Posterior vena cava (tissue), 2 donors: ENCODE results near the gene ATP4B. TPM values are rescaled to one million over a fixed set of nuclear protein-coding genes. Genes with fewer than 3 reads are reported as not detected.

Experiments used
- DNase-seq: peaks from one replicate; pipeline ENCODE4 v3.0.0-alpha.2; 2020; ENCODE audit warnings: low spot score
- intact Hi-C, 2 donors: fragments of 100-400 bp; cut with DNase I; formaldehyde crosslinking; loops; one replicate each; pipeline versions ENCODE4 v1.14.1 to v1.14.2; 2022 to 2023
- total RNA-seq, 2 donors: library from RNA; stranded (reverse); fragmentation: NEBNext Ultra II Directional; extraction: Animal tissue kit (Norgen Biotek cat#: 25700); gene quantifications; one replicate each; pipeline ENCODE4 v1.2.1, GENCODE V29; 2021
- donor health status: DM: yes; HTN: yes; CAD: no.
- donor health status: DM: yes; HTN: yes; CAD: no.

The ATP4B gene
- total RNA-seq, 2 donors from 2014 or later = not detected

- intact Hi-C loops = no loop called here
- peak; percentile 36 for DNase-seq
Measured at GRCh38 chr13:113658836-113659235, 838 bp upstream of the ATP4B start.

DNA sequence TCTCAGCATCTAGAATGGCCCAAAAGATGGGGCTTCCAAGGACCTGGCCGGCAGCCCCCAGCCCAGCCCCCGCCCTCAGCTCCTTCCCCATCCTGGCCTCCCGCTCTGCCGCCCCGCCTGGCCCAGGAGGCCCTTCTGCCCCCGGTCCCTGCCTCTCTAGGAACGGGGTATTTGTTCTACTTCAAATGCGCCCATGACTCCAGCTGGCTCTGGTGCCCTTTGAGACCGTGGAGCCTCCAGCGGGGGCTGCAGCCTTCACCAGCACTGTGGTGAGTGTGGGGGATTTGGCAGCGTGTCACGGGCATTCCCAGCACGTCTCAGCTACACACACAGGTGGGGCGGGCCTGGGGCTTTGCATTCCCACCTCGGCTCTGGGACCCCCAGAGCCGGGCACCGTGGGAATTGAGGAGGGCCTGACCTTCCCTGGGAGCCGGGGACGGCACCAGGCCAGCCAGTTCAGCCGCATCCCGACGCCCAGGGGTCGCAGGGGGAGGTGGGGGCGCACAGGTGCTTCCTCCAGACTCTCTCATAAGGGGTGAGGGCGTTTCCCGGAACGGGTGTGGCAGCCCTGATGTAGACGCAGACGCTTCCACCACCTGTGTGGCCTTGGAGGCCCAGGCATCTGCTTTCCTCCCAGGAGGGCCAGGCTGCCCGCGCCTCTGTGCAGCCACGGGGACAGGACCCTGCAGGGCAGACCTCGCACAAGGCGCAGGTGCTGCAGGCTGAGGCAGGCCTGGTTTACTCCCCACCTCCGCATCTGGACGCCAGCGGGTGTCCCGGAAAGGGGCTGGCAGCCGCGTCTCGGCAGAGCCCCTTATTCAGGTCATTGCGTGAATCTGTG, 947 bp downstream of the ATP4B start:
- intact Hi-C loops = no loop called here
- peak; percentile 66 for DNase-seq

- intact Hi-C loops = no loop called here
- peak; percentile 76 for DNase-seq
Measured at GRCh38 chr13:113656003-113656588, 1.9 kb downstream of the ATP4B start.

GRCh38 chr13:113655346-113656002, 2.5 kb downstream of the ATP4B start:
- intact Hi-C loops = no loop called here

DNA sequence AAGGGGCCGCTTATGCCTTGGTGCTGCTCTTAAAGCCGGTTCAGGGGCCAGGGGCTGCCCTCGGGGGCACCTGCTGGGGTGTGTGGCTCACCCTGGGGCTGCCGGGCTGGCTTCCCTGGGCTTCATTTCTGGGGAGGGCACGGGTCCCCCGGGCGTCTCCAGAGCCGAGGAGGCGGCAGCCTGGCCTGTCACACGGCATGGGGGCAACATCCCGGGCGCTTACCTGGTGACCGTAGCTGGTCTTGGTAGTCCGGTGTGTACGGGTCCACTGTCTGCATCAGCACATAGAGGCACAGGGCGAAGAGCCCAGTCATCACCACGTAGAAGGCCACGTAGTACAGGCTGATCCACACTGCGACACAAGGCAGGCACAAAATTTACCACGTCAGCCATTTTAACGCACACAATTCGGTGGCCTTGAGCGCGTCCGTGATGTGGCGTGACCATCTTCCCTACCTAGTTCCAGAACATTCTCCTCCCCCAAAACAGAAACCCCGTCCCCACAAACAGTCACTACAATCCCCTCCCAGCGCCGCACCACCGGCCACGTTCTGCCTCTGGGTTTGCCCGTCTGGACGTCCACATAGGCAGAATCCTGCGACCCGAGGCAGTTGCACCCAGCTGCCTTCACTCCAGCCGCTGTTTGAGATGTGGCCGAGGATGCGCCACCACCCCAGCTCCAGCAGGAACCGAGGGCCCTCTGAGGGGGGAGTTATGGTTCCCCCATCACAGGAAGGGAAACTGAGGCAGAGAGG, 3.2 kb downstream of the ATP4B start:
- intact Hi-C loops = no loop called here
- peak; percentile 82 for DNase-seq

More at GRCh38 chr13:113655346-113656002, 2.5 kb downstream of the ATP4B start:
- peak; percentile 62 for DNase-seq

DNA sequence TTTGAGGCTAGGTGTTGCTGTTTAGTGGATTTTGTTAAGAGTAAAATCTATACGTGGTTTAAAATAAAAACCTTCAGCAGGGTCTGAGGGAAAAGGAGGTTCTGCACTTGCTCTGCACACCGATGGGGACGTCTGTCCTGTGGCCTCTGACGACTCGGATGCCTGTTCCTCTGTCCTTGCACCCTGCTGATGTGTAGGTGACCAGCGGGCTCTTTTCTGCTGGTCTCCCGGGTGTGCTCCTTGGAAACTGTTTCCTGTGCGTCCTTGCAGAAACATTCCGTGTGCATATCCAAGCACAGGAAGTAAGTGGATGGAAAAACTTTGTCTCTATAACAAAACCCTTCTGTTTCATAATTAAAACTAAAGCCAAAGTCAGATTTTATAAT, 3.8 kb downstream of the ATP4B start:
- DNase-seq = no peak
- intact Hi-C loops = no loop called here

- intact Hi-C loops = no loop called here
- DNase-seq = peak; percentile 56
Measured at GRCh38 chr13:113653264-113654174, 4.5 kb downstream of the ATP4B start.

DNA sequence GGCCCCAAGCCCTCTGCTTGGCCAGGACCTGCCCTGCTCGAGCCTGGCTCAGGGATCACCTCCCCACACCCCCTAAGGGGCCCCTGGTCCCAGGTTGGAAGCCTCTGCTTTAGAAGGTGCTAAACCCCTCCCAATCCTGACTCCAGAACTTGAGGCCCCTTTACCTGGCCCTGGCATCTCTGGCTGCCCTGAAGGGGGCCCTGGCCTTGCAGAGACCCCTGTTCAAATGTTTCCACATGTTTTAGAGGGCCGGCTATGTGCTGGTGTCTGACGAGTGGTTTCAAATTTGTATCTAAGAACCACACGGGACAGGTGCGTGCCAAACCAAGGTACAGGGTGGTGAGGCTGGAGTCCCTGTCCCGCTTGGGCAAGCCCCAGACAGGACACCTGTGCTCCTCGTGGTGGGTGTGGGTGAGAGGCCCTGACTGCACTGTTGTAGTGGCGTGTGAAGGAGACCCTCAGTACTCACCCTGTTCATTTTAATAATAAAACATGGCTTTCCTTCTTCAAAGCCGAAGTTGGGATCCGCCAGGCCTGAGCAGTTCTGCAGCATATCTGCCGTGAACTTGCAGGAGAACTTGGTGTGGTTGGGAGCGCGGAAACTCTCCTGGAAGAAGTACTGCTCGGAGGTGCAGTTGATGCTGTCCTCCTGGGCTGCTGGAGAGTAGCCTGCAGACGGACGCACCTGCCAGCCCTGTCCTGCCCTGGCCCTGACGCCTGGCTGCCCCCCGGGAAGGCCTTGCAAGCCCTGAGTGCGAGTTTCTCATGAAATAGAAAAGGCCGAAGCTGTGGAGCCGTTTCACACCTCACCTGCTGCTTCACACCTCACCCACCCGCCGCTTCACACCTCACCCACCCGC, 5.4 kb downstream of the ATP4B start:
- DNase-seq = peak; percentile 46
- intact Hi-C loops = no loop called here

- peak; percentile 74 for DNase-seq
- intact Hi-C loops = no loop called here
Measured at GRCh38 chr13:113651511-113652403, 6.2 kb downstream of the ATP4B start.

- intact Hi-C loops = no loop called here
- peak; percentile 65 for DNase-seq
Measured at GRCh38 chr13:113650731-113651148, 7.3 kb downstream of the ATP4B start.

DNA sequence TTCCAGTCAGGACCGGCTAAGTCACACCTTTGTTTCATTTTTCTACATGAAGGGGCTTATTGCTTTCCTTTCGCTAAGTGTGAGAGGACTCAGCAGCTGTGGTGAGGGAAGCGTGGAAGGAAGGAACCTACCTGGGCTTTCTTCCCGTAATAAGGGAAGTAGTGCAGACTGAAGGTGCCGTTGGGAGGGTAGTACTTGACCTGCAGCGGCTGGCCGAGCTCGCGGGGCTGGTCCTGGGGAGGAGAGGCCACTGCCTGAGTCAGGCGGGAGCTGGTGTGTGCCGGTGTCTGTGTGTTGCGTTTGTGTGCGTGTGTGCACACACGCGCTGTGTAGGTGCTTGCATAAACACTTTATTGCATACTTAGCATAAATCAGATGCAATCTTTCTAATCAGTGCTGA, 7.7 kb downstream of the ATP4B start:
- intact Hi-C loops = no loop called here
- DNase-seq = peak; percentile 48

DNA sequence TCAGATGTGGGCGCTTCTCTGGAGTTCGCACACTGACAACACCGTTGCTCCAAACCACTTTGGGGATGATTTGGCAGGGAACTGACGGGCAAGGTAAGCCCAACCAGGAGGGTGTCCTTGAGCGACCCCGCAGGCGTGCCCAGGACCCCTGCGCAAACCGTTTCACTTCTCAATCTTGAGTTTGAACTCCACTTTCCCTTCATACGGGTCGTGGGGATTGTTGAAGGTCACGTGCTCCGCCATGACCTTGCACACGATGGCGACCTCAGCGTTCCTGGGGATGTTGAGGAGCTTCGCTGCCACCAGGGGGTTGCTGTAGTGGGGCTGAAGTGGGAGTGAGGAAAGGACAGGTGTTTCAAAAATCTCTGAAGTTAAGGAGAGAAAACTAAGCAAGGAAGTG, 8.8 kb downstream of the ATP4B start:
- intact Hi-C loops = no loop called here

GRCh38 chr13:113648216-113648610, 9.8 kb downstream of the ATP4B start:
- peak; percentile 43 for DNase-seq
- intact Hi-C loops = no loop called here

More for the DNA sequence above, 8.8 kb downstream of the ATP4B start:
- DNase-seq = peak; percentile 44

DNA sequence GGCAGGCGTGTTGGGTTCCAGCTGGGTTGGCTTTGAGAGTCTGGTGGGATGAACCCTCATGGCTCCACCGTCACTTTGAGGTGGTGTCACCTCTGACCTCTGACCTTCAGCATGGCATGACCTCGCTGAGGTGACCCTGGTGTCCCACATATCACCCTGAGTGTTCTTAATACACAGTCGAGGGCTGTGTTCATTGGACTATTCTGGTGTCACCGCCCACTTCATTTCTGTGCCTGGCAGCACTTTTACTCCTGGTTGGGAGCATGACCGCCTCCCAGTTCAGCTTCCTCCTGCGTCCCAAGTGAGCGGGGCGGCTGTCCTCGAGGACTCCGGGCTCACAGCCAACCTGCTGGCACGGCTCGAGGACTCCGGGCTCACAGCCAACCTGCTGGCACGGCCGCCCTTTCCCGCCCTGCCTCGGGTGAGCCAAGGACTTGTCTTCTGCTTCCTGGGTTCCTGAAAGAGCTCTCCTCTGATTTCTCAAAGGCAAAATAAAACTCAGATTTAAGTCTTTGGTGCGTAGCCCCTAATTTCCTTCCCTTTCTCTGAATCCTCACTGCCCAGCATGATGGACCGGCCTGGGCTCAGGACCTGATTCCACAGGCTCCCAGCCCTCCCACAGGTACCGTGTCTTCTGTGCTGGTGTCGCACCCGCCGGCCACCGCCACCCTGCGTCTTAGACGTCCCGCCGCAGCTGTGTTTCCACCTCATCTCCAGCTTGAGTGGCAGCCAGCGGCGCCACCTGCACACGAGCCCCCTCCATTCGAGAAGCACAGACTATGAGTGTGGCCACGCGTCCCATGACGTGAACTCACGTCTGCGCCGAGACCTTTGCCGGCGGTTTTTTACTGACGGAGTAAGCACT, 10.4 kb downstream of the ATP4B start:
- intact Hi-C loops = no loop called here
- peak; percentile 96 for DNase-seq

DNA sequence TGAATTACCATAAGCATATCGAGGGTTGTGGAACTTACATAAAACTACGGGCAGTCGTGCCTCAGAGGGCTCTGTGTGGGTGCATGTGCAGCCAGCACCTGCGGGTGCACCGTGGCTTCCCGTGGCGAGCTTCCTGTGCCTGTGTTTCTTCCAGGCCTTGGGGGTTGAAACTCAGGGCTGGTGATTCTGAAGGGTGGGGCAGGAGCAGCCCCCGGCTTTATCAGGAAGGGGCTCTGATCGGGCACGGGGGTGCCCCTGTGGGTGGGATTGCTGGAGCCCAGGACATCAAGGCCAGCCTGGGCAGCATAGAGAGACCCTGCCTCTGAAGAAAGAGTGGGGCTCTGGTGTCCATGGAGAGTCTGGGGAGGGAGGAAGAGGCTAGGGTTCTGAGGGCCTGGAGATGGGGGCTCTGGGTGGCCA, 11.1 kb downstream of the ATP4B start:
- peak; percentile 56 for DNase-seq
- intact Hi-C loops = no loop called here

- DNase-seq = no peak
- intact Hi-C loops = no loop called here
Measured at GRCh38 chr13:113646376-113646775, 11.6 kb downstream of the ATP4B start.
